Measurements from ENCODE around the gene HIGD2B.
"Not testable (repeated sequence)": the region's sequence is repeated elsewhere in the genome, so short reads cannot be mapped to it uniquely, and the experiment has no call there.

Gene HIGD2B

GRCh38 chr15:72728821-72729220, 42.8 kb upstream of the HIGD2B start:
- no peak overlapping the region for H3K4me3 ChIP-seq (ENCODE audit: low read depth, low read length)
- DNase-seq (ENCODE audit: low read depth): no peak
- no peak for TF ChIP-seq MYC (IDR thresholded peaks at IDR 0.05; ENCODE audit: low read depth, low read length)
- TF ChIP-seq POLR2A (IDR thresholded peaks at IDR 0.05; ENCODE audit: extremely low read depth, insufficient read length): no peak
- no peak for TF ChIP-seq MAX (IDR thresholded peaks at IDR 0.05; ENCODE audit: low read depth, low read length)
- no peak for TF ChIP-seq CTCF (IDR thresholded peaks at IDR 0.05; ENCODE audit: low read depth, low read length)

GRCh38 chr15:72728249-72728648, 42.3 kb upstream of the HIGD2B start:
- not testable (repeated sequence) for H3K4me3 ChIP-seq (ENCODE audit: low read depth, low read length); DNase-seq (ENCODE audit: low read depth)

- H3K4me3 ChIP-seq (ENCODE audit: low read depth, low read length): no peak overlapping the region
- no peak for DNase-seq (ENCODE audit: low read depth)
- TF ChIP-seq POLR2A (IDR thresholded peaks at IDR 0.05; ENCODE audit: extremely low read depth, insufficient read length): no peak
- no peak for TF ChIP-seq MAX (IDR thresholded peaks at IDR 0.05; ENCODE audit: low read depth, low read length)
- TF ChIP-seq CTCF (IDR thresholded peaks at IDR 0.05; ENCODE audit: low read depth, low read length): no peak
- TF ChIP-seq MYC (IDR thresholded peaks at IDR 0.05; ENCODE audit: low read depth, low read length): no peak
Measured at GRCh38 chr15:72727154-72727553, 41.2 kb upstream of the HIGD2B start.

GRCh38 chr15:72725851-72726250, 39.9 kb upstream of the HIGD2B start:
- not testable (repeated sequence) for DNase-seq (ENCODE audit: low read depth); H3K4me3 ChIP-seq (ENCODE audit: low read depth, low read length)

- no peak for TF ChIP-seq MAX (IDR thresholded peaks at IDR 0.05; ENCODE audit: low read depth, low read length)
- TF ChIP-seq POLR2A (IDR thresholded peaks at IDR 0.05; ENCODE audit: extremely low read depth, insufficient read length): no peak
- no peak for TF ChIP-seq CTCF (IDR thresholded peaks at IDR 0.05; ENCODE audit: low read depth, low read length)
- no peak for TF ChIP-seq MYC (IDR thresholded peaks at IDR 0.05; ENCODE audit: low read depth, low read length)
- no peak for DNase-seq (ENCODE audit: low read depth)
- H3K4me3 ChIP-seq (ENCODE audit: low read depth, low read length): no peak overlapping the region
Measured at GRCh38 chr15:72725446-72725845, 39.5 kb upstream of the HIGD2B start.

- H3K4me3 ChIP-seq (ENCODE audit: low read depth, low read length): no peak overlapping the region
- DNase-seq (ENCODE audit: low read depth): no peak
- TF ChIP-seq POLR2A (IDR thresholded peaks at IDR 0.05; ENCODE audit: extremely low read depth, insufficient read length) (no peak), MYC (IDR thresholded peaks at IDR 0.05; ENCODE audit: low read depth, low read length) (no peak), CTCF (IDR thresholded peaks at IDR 0.05; ENCODE audit: low read depth, low read length) (no peak), MAX (IDR thresholded peaks at IDR 0.05; ENCODE audit: low read depth, low read length) (no peak)
Measured at GRCh38 chr15:72724028-72724427, 38.0 kb upstream of the HIGD2B start.

- peak; percentile 71 for DNase-seq (ENCODE audit: low read depth)
- H3K4me3 ChIP-seq (ENCODE audit: low read depth, low read length): no peak overlapping the region
- TF ChIP-seq POLR2A (IDR thresholded peaks at IDR 0.05; ENCODE audit: extremely low read depth, insufficient read length) (no peak), MAX (IDR thresholded peaks at IDR 0.05; ENCODE audit: low read depth, low read length) (no peak), CTCF (IDR thresholded peaks at IDR 0.05; ENCODE audit: low read depth, low read length) (peak; percentile 67)
Measured at GRCh38 chr15:72722071-72722696, 36.2 kb upstream of the HIGD2B start.

- DNase-seq (ENCODE audit: low read depth); H3K4me3 ChIP-seq (ENCODE audit: low read depth, low read length): not testable (repeated sequence)
Measured at GRCh38 chr15:72708551-72709303, 22.7 kb upstream of the HIGD2B start.

Data from NB4 (cell line).